Brain pericyte (primary cell): ENCODE measurements around the gene DTNB.

Source experiments
- DNase-seq: peaks from one replicate; pipeline ENCODE4 v3.0.0-alpha.2; 2012; ENCODE audit warnings: low read depth, low spot score

Gene DTNB

DNA sequence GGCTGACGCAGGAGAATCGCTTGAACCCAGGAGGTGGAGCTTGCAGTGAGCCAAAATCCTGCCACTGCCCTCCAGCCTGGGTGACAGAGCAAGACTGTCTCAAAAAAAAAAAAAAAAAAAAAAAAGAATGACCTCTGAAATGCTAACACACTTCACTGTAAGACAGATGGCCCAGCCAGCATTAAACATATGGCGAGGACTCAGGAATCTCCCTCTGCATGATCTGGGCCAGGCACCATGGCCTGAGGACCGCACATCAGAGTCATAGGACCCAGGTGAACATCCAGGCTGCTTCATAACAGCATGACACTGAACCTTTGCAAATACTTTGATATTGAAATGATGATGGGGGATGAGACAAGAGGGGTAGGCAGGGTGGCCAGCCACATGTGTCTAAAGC, 275.6 kb downstream of the DTNB start:
- DNase-seq = no peak

DNA sequence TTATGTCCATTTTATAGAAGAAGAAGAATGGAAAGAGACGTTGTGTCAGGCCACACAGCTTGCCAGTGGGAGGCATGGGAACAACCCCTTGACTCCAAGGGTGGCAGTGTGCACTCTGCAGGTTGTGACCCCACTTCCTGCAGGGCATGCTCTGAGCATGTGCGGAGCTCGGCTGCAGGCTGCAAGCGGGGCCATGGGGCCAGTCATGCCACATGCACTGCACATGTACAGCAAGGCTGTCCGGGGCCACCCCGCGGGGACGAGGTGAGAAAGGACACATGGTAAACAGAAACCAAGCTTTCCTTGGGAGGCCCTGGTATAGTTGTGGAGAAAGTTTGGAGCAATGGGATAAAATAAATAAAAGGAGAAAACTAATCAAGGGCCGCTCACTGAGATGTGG, 284.2 kb downstream of the DTNB start:
- no peak for DNase-seq

DNA sequence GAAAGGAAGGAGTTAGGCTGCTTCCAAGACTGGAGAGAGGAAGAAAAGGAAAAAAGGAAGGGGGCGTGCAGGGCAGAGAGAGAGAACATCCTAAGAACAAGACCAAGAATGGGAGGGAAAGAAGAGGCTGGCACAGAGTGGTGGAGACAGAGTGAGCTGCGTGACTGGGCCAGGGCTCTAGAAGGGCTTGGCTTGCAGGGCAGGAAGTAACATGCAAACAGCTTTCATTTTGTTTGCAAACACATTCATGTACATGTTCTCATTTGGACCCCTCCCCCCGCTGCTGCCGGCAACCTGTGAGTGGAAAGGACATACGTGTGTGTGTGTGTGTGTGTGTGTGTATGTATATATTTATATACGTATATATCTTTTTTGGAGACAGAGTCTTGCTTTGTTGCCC, 284.9 kb downstream of the DTNB start:
- DNase-seq = no peak

DNA sequence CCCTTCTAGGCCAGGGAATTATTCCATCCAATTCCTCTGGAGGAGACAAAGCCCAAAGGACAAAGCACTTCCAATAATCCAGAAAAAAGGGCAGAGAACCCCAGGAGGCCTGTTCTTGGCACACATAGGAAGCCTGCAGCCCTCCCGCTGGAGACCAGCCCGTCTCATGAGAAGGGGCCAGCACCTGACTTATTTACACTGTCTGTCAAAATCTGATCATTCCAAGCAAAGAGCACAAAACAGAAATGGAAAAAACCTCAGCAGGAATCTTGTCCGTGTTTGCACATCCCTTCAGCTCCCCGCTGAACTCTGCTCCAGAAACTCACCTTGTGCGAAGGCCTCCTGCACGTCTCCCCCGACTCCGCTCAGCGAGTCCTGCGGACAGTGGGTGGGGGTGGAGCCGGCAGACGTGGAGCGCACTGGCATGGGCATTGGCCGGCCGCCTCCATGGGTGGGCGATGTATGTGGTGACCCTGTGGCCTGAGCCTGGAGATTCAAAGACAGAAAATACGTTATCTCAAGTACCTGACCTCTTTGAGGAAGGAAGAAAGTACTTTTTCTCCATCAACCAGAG, 285.4 kb downstream of the DTNB start:
- DNase-seq = no peak

DNA sequence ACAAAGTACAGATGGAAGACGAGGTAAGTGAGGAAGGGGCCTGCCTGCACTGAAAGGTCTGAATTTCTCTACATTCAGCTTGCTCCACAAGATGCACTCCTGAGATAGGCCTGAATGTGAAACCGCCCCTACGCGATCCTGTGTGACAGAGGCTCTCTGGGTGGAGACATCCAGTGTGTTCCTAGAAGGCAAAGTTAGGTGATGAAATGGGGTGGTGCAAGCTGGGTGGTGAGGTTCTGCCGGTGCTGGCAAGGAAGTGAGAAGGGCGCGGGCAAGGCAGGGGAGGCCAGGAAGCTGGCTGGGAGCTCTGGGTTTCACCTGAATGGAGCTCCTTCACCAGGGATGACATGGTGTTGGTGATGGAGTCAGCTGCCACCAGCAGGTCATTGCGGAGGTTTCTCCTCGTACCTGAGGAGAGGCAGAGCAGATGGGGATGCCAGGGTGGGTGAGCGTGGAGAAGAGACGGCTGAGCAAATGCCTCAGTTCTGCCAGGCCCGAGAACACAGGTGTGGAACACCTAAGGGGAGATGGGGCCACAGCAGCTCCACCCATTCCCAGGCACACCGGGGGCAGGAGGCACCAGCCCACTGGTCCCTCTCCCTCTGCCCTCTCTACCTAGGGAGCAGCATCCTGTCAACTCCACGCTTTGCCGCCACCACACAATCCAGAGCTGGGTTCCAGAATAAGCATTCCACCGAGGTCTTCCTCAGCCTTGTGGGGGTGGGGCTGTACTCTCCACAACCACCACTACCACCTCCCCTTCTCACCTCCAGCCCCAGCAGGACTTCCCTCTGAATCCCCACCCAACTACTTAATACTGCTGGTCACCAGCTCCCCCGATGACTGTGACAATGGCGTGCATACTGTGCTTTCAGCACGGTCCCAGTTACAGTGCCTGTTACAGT, 286.2 kb downstream of the DTNB start:
- DNase-seq = no peak

DNA sequence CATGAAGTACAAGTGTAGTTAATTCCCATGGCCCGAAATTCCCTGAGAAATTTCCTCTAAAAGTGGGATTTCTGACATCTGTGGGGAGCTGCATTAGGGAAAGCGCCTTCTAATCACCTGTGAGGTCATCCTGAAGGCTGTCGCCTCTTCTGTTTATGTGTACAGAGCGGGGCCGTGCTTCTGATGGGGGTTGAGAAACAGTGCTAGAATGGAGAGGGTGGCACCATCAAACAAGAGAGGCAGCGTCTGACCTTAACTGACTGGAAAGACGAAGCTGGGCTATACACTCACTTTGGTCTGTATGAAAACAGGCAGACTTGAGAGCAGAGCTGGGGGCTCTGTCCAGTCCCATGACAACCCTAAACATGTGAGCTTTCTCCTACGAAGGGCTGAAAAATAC, 287.5 kb downstream of the DTNB start:
- DNase-seq = no peak

DNA sequence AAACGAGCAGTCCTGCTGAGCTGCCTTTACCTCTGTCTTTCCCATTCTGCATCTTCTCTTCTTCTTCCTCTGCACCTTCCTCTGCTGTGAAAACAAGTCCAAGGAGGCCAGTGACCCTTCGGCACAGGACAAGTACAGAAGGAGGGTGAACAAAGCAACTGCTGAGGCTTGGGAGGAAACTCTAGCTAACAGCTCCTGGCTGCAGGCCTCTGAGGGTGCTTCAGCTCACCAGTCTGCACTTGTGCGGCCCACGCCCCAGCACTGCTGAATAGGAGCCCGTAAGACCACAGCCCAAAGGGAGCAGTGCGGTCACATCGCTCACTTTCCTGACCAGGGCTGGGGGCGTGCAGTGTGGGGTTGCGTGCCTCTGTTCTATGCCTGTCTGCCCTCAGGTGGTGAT, 289.6 kb downstream of the DTNB start:
- DNase-seq = no peak

DNA sequence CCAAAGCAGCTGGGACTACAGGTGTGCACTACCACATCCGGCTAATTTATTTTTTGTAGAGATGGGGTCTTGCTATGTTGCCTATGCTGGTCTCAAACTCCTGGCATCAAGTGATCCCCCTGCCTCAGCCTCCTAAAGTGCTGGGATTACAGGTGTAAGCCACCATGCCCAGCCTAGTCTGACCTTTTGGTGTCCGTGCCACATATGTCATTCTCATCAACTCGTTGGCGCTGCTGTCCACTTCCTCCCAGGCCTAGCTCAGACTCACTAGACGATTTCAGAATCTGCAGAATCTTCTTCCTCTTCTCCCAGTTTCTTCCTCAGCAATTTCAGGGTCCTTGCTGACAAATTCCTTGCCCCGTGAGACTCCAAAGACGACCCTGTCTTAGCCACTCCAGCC, 291.9 kb downstream of the DTNB start:
- no peak for DNase-seq

DNA sequence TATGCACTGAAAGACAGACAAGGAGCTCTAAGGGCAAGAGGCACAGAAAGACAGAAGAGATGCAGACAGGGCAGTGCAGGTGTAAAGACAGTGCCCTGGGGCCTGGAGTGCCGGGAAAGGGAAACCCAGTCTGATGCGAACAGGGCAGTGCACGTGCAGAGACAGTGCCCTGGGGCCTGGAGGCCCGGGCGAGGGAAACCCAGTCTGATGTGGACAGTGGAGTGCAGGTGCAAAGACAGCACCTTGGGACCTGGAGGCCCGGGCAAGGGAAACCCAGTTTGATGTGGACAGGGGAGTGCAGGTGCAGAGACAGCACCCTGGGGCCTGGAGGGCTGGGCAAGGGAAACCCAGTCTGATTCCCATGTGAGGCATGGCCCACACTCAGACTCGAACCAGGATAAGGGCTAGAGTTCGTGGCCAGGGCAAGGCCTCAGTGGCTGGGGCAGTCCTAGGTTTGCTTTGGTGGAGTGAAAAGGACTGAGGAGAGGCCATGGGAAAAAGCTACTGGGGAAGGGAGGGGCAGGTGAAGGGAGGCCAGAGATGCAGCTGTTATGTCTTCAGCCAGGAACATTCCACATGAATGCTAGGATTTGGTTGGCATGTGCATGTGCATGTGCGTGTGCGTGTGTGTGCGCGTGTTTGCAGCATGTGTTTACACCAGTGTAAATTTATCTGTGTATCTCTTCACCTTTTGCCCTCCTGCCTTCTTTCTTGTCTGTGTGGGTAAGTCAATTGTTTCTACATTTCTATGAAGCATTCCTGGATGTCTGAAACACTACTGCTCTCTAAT, 292.6 kb downstream of the DTNB start:
- no peak for DNase-seq

DNA sequence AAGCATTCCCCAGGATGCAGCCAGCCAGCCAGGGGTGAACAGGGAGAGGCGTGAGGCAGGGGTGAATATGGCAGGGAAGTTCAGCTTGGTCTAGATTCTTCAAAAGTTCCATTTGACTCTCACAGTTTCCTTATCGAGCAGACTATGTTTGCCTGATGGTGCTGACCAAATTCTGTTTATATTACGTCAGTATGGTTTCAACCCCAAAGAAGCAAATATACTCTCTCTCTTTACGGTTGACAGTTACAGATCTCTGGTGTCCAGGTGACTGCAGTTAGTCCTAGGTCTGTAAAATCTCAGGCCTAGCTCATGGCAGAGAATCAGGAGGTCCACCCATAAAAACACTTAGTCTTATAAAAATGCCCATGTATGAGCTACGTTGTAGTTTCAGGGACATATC, 293.4 kb downstream of the DTNB start:
- no peak for DNase-seq

DNA sequence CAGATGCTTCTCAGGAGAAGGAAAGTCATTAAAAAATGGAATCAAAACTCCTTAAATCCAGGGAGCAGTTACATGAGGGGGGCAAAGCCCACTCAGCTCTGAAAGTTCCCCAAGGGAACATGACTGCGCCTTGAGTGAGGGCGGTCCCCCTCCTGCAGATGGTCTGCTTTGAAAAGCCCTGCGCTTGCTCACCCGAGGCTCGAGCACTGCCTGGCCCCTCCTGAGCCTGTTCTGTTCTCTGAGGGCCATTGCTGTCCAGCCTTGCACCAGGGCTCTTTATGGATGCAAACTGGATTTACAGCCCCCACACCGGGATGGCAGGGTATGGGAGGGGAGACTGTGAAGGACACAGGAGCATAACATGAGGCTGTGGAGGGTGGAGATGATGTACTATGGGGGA, 293.8 kb downstream of the DTNB start:
- DNase-seq = no peak

DNA sequence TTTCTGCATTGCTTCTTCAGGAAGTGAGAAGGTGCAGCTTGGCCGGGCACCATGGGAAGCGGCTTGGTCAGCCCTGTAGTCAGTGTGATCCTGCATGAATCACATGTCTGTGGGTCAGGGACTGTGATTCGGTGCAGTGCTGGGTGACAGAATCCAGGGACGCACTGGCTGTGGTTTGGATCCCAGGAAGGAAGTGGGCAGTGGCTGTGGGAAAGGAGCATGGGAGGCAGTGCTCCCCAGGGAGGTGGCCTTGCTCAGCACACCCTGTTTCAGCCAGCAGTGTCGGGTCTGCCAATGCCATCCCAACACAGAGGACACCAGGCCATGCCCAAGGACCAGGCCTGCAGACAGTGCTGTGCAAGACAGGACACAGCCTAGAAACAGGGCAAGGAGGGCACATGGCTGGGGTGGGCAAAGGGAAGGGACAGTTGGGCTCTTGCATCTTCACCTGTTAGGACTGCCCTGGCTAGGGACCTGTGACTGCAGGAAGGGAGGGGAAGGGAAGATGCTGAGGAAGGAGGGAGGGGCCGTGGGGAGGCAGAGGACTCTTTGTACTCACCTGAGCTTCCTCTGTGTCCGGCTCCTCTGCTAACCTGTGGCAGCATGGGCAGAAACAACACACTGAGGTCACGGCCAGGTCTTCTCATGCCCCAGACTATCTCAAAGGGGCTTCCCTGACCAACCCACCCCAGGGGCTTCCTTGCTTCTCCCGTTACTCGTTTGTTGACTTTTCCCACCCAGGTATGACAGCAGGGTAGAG, 294.5 kb downstream of the DTNB start:
- DNase-seq = no peak

DNA sequence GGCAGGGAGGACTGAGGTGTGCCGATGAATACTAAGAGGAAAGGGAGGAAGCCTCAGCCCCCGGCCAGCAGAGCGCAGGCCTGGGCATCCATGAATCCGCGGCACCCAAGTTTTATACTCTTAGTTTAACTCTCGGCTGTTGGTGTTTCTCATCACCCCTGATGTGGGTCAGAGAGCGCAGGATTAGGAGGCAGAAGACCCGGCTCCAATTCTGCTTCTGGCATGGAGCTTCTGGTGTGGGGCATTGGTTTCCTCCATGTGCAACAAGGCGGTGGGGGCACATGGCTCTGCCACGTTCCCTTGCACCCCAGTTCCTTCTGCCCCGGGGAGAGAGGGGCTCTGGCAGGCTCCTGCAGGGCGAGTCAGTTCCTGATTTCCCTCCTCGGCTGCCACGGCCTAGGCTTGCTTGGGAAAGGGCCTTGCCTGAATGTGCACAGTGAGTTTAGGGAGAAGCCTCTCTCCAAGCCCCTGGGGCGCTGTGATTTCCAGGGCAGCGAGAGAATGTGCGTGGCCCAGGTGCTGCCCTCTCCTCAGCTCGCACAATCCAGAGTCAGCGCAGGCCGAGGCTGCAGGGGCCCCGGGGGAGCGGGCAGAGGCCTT, 295.5 kb downstream of the DTNB start:
- no peak for DNase-seq

DNA sequence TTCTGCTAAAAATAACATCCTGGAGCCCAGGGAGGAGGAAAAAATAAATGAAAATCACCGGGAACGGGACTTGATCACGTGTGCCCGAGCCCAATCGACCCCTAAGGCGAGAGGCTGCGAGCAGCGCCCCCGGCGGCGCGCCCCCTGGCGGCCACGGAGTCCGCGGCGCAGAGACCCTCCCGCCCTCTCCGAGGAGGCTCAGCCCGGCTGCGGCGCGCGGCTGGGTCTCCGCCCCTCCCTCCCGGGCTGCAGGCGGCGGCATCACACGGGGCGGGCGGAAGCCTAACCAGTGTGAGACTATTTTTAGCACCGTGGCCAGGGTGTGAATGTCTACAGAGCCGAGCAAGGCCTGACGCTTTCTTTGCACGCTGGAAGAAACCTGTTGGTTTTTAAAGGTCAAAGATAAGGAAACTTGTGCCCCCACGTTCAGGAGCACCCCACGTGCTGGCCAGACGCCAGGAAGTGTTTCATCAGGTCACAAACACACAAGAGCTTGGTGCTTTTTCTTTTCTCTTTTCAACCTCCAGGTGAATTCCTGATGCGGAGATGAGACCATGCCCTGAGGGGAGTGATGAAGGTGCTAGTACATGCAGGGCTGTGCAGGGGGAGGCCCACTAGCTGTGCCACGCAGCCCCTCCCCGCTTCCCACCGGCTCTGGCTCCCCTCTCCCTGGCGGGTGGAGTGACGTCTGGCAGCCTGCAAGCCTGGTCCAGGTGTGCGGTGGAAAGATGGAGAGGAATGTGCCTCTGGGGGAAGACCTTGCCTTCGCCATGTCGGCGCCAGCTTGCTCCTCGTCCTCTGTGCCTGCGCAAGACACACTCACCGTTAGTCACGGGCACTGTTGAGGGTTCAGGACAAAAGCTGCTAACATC, 296.4 kb downstream of the DTNB start:
- DNase-seq = peak; percentile 29

DNA sequence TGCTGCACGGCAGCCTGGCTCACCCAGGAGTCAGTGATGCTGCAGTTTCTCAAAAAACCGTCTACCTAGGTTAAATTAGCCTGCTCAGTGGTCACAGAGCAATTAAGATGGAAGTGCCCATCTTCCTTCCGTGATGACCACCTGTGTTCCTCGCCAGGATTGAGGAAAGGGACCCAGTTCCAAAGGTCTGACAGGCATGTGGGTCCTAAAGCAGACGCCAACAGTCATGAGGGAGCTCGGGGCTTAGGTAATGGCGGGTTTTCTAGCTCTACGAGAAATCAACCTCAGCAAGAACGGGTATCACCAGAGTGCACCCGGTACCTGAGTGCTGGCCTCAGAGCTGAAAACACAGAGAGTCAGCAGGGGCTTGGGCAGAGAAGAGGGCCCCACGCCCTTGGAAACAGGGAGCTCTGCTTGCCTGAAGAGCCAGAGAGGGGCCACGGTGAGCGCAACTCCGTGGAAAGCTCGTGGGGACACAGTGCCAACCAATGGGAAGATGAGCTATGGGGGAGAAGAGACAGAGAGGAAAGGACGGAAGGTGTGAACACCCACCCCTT, 297.3 kb downstream of the DTNB start:
- DNase-seq = no peak

DNA sequence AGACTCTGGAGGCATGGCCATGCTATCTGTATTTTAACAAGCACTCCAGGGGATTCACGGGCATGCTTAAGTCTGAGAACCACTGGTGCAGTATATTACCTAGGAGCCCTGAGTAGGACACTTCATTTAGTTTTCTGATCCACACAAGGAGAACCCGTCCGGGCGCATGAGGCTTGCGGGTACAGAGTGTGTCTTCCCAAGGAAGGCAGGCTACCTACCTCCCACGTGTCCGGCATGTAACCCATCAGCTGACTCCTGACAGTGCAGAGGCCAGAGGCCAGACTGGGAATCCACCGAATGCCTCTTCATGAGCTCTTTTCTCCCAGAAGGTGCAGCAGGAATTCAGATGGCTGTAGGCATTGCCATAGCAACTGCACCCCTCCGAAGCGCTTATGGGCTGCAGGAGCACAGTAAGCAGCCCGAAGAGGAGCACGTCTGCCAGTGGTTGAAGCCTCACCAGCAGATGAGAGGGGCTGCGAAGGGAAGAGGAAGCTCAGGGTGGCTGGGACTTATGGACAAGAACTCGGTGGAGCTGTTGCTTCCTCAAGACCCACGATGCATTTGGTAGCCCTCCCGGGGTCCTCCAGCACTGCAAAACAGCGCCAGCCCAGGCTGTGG, 297.9 kb downstream of the DTNB start:
- DNase-seq = no peak

DNA sequence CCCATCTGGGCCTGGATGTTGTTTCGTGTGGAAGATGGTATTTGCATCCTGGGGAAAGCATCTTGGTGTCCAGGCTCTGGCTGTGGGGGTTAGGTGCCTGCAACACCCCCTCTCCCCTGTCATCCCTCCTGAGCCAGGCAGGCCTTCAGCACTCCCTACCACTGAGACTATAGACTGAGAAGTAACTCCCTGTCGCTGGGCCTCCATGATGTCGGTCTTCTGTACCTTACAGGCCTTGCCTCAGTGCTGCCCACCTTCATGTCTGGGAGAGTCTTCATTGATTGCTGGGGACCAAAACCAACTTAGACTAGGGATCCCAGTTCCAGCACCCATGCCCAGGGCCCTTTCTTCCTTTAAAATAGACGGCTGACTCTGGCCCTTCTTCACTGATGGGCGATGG, 298.6 kb downstream of the DTNB start:
- DNase-seq = no peak

DNA sequence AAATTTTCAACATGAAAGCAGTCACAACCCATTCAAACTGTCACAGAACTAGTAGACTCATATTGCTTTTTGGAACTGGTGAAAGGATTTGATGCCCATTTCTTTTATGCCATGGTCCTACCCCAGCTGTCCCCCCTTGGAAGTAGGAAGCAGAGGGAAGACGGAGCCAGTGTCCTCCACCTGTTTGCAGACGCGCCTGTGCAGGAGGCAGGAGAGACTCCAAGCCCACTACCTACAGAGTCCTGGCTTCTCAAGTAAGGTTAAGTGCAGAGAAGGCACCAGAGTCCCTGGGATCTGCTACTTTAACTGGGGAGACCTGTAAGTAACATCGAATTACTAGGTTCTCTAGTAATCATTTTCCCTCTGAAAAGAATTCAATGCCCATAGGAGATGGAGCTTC, 299.0 kb downstream of the DTNB start:
- no peak for DNase-seq

DNA sequence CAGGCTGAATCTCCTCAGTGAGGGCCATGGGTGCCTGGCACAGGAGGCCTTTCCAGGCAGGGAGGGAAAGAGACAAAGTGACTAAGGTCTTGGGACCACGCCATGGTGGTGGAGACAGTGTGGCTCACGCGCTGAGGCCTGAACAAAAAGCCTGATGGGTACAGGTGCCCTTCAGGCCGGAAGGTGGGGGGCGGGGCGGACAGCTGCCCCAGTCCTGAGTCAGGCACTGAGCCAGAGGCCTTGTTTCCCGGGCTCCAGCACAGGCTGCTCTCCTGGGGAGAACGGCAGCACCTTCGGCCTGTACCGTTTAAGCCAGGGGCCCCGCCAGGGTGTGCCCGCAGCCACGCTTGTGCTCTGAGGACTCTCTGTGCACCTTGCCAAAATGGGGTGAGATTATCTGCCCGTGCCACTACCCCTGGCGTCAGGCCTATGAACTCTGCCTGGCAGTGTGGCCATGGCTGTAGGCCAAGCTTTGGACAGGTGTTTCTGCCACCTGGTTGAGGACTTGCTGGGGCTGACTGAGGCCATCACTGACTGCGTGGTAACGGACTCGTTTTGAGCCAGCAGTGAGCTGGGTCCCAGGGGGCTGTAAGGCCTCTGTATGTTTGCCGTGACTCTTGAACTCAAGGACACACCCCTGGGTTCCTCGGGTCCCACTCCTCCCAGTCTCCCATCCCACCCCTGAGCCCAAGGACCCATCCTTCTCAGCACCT, 300.0 kb downstream of the DTNB start:
- DNase-seq = no peak
